ENCODE measurements around the gene MBD5.

DNA sequence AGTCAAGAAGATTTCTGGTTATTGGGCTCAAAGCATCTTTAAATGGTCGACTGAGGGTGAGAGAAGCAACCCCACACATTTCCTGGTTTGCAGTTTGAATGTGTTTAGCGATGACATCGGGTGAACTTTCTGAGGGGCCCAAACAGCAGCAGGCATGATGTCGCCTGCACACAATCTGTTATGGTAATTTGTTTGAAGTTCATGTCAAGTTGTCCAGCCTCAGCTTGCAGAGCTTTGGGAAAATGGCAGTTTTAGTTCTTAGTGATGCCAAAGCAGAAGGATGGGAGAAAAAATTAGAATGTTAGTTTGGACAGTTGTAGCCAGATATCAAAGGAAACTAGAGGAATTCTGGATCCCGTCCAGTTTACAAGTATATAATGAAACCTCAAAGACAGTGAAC lies 284.6 kb downstream of the MBD5 start:
- TF ChIP-seq, protein P1, sequence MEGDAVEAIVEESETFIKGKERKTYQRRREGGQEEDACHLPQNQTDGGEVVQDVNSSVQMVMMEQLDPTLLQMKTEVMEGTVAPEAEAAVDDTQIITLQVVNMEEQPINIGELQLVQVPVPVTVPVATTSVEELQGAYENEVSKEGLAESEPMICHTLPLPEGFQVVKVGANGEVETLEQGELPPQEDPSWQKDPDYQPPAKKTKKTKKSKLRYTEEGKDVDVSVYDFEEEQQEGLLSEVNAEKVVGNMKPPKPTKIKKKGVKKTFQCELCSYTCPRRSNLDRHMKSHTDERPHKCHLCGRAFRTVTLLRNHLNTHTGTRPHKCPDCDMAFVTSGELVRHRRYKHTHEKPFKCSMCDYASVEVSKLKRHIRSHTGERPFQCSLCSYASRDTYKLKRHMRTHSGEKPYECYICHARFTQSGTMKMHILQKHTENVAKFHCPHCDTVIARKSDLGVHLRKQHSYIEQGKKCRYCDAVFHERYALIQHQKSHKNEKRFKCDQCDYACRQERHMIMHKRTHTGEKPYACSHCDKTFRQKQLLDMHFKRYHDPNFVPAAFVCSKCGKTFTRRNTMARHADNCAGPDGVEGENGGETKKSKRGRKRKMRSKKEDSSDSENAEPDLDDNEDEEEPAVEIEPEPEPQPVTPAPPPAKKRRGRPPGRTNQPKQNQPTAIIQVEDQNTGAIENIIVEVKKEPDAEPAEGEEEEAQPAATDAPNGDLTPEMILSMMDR (optimal IDR thresholded peaks at IDR 0.05 in 1 of 3, IDR thresholded peaks at IDR 0.05 in 1 of 3, conservative IDR thresholded peaks at IDR 0.05 in 1 of 3; ENCODE audit: extremely low read depth in 1 of 3, insufficient read depth in 2 of 3, low read length in 3 of 3): no peak
- TF ChIP-seq EZH2 (IDR thresholded peaks at IDR 0.05; ENCODE audit: low read length): no peak
